ENCODE results near the gene NEGR1.

NEGR1 gene

DNA sequence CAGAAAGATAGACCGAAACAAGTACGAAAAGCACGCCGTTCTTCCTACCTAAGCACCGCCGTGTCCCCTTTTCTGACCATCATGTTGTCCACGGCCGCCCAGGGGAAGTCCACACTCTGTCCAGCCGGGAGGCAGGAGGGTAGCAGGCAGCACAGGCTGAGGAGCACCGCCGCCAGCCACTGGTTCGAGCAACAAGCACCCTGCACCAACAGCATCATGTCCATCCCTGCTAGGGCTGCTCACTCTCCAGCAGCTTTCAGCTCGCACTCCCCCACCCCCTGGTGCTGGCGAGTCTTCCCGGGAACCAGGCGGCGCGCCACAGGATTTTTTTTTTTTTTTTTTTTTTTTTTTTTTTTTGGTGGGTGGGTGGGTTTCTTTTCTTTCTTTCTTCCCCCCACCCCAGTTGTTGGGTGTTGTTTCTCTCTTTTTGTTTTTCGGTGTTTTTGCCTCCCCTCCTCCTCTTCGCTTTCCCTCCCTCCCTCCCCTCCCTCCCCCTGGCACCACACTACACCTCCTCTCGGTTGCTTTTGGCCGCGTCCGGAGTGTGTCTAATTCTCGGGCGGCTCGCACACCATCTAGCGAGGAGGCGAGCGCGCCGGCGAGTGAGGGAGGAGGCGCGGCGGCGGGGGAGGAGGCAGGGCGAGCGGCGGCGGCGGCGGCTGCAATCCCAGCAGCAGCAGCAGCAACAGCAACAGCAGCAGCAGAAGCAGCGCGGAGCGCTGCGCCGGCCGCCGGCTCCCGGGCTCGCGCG lies at the start of gene NEGR1:
Gene NEGR1 (minus strand): TSS at position 269 of the 751 bp plus-strand sequence.
- peak within 1 kb of the TSS; percentile 79 for H3K4me3 Mint-ChIP-seq
- no peaks in the 10 kb centered on the region for H3K36me3 Mint-ChIP-seq
- peaks cover 20% of the 10 kb centered on the region for H3K27me3 Mint-ChIP-seq
- H3K27ac Mint-ChIP-seq, result no peak within 1 kb of the TSS
- H3K9me3 Mint-ChIP-seq, result no peaks in the 10 kb centered on the region
- peaks cover 16% of the 10 kb centered on the region for H3K4me1 Mint-ChIP-seq

DNA sequence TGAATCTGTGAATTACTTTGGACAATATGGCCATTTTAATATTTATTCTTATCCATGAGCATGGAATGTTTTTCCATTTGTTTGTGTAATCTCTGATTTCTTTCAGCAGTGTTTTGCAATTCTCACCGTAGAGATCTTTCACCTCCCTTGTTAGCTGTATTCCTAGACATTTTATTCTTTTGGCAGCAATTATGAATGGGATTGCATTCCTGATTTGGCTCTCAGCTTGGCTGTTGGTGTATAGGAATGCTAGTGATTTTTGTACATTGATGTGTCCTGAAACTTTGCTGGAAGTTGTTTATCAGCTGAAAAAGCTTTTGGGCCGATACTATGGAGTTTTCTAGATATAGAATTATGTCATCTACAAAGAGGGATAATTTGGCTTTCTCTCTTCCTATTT lies 44.2 kb upstream of the NEGR1 start:
- H3K9me3 Mint-ChIP-seq, result no peaks in the 10 kb centered on the region
- H3K27me3 Mint-ChIP-seq, result no peaks in the 10 kb centered on the region
- no peaks in the 10 kb centered on the region for H3K4me1 Mint-ChIP-seq
- no peaks in the 10 kb centered on the region for H3K36me3 Mint-ChIP-seq
- no peak overlapping the region for H3K4me3 Mint-ChIP-seq
- H3K27ac Mint-ChIP-seq, result no peak overlapping the region

DNA sequence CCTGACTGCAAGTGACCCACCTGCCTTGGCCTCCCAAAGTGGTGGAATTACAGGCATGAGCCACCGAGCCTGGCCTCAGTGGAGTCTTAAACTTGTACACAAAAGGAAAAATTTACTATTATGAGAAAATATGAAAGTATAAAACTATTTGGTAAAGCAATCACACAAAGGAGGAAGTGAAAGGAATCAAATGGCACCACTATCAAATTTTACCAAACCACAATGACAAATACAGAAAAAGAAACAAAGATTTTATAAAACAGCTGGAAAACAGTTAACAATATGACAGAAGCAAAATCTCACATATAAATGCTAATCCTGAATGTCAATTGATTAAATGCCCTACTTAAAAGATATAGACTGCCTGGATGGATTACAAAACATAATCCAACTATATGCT lies 42.1 kb upstream of the NEGR1 start:
- no peaks in the 10 kb centered on the region for H3K27me3 Mint-ChIP-seq
- no peaks in the 10 kb centered on the region for H3K9me3 Mint-ChIP-seq
- H3K27ac Mint-ChIP-seq, result no peak overlapping the region
- H3K4me3 Mint-ChIP-seq, result no peak overlapping the region
- H3K4me1 Mint-ChIP-seq, result no peaks in the 10 kb centered on the region
- H3K36me3 Mint-ChIP-seq, result no peaks in the 10 kb centered on the region

- H3K27me3 Mint-ChIP-seq, result no peaks in the 10 kb centered on the region
- H3K4me3 Mint-ChIP-seq, result no peak overlapping the region
- no peak overlapping the region for H3K27ac Mint-ChIP-seq
- no peaks in the 10 kb centered on the region for H3K9me3 Mint-ChIP-seq
- no peaks in the 10 kb centered on the region for H3K36me3 Mint-ChIP-seq
- no peaks in the 10 kb centered on the region for H3K4me1 Mint-ChIP-seq
These were observed 40.6 kb upstream of the NEGR1 start for GRCh38 chr1:72322910-72323309.

- Mint-ChIP-seq H3K9me3 (no peaks in the 10 kb centered on the region), H3K4me1 (no peaks in the 10 kb centered on the region), H3K36me3 (no peaks in the 10 kb centered on the region), H3K27ac (no peak overlapping the region), H3K4me3 (no peak overlapping the region), H3K27me3 (no peaks in the 10 kb centered on the region)
These were observed 14.2 kb upstream of the NEGR1 start for GRCh38 chr1:72296501-72296900.

GRCh38 chr1:72288886-72289285 lies 6.5 kb upstream of the NEGR1 start:
- Mint-ChIP-seq H3K27ac (no peak overlapping the region), H3K9me3 (no peaks in the 10 kb centered on the region), H3K4me3 (no peak overlapping the region), H3K27me3 (peaks cover 4% of the 10 kb centered on the region), H3K36me3 (no peaks in the 10 kb centered on the region), H3K4me1 (no peaks in the 10 kb centered on the region)

- Mint-ChIP-seq H3K9me3 (no peaks in the 10 kb centered on the region), H3K4me1 (peaks cover 10% of the 10 kb centered on the region), H3K27ac (no peak overlapping the region), H3K4me3 (no peak overlapping the region), H3K27me3 (peaks cover 13% of the 10 kb centered on the region), H3K36me3 (no peaks in the 10 kb centered on the region)
These were observed 4.1 kb upstream of the NEGR1 start for GRCh38 chr1:72286401-72286800.

DNA sequence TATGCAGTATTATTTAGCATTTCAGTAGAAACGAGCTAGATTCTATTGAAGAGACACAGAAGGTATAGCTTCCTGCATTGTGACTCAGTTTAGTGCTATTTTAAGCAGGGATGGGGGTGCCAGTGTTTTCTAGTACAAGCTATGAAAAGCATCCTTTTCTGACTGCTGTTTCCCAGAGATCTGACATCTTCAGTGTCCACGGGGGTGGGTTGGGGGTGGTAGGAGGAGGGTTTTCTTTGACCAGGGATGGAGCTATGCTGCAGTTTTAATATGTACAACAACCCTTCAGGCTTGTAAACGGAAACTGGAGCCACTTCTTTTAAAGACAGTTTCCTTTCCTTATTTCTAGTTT lies 2.7 kb upstream of the NEGR1 start:
- H3K27ac Mint-ChIP-seq, result no peak overlapping the region
- H3K4me3 Mint-ChIP-seq, result no peak overlapping the region
- peaks cover 16% of the 10 kb centered on the region for H3K4me1 Mint-ChIP-seq
- H3K9me3 Mint-ChIP-seq, result no peaks in the 10 kb centered on the region
- H3K27me3 Mint-ChIP-seq, result peaks cover 20% of the 10 kb centered on the region
- H3K36me3 Mint-ChIP-seq, result no peaks in the 10 kb centered on the region

DNA sequence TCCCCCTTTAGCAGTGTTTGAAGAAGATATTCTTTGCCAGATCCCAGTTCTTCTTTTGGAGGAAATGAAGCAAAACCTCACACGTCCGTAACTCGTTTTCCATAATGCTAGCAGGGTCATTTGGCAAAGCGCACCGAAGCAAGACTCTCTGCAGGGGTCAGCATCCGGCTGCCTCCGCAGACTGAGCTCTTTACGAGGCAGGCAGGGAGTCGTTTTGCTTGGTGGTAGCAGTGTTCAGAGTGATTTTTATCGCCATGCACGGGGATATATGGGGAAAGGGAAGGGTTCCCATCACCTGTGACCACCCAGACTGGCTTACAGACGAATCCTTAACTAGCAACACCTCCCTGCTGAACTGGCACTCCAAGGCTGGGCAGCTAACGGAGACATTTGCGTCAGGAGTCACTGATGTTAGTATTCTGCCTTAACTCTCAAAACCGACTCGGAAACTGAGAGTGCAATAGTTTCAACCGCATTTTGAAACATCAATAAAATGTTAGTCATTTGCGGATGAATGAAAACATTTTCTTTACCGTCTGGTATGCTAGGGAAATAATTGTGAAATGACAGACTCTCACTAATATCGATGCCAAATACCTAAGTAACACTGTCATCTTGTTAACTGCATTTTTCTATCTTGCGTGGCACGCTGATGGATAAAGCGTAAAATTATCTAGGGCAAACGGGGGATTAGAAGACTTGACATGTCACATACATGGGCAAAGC lies 2.2 kb upstream of the NEGR1 start:
- H3K36me3 Mint-ChIP-seq, result no peaks in the 10 kb centered on the region
- no peaks in the 10 kb centered on the region for H3K9me3 Mint-ChIP-seq
- peaks cover 16% of the 10 kb centered on the region for H3K4me1 Mint-ChIP-seq
- H3K27ac Mint-ChIP-seq, result no peak overlapping the region
- H3K27me3 Mint-ChIP-seq, result peaks cover 20% of the 10 kb centered on the region
- H3K4me3 Mint-ChIP-seq, result no peak overlapping the region

DNA sequence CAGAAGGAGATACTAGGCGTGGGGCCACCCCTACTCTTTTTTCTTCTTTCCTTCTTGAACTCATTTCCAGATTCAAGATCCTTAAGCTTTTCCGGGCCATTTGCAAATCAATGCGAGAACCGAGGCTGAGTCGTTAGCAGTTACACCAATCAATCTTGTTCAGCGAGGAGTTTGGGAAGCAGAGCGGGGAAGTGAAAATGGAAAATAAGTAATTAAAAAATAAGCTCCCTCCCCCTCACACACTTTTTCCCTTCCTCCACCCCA lies 1.7 kb upstream of the NEGR1 start:
- Mint-ChIP-seq H3K4me3 (no peak overlapping the region), H3K36me3 (no peaks in the 10 kb centered on the region), H3K27ac (no peak overlapping the region), H3K9me3 (no peaks in the 10 kb centered on the region), H3K4me1 (peaks cover 16% of the 10 kb centered on the region), H3K27me3 (peaks cover 20% of the 10 kb centered on the region)

- peaks cover 18% of the 10 kb centered on the region for H3K27me3 Mint-ChIP-seq
- no peaks in the 10 kb centered on the region for H3K9me3 Mint-ChIP-seq
- H3K4me1 Mint-ChIP-seq, result peaks cover 16% of the 10 kb centered on the region
- H3K4me3 Mint-ChIP-seq, result no peak overlapping the region
- H3K27ac Mint-ChIP-seq, result no peak overlapping the region
- H3K36me3 Mint-ChIP-seq, result no peaks in the 10 kb centered on the region
These were observed 1.2 kb upstream of the NEGR1 start for GRCh38 chr1:72283307-72284083.

- Mint-ChIP-seq H3K4me3 (no peak overlapping the region), H3K27ac (no peak overlapping the region), H3K4me1 (peaks cover 16% of the 10 kb centered on the region), H3K9me3 (no peaks in the 10 kb centered on the region), H3K27me3 (peaks cover 20% of the 10 kb centered on the region), H3K36me3 (no peaks in the 10 kb centered on the region)
These were observed 625 bp upstream of the NEGR1 start for GRCh38 chr1:72283022-72283306.

DNA sequence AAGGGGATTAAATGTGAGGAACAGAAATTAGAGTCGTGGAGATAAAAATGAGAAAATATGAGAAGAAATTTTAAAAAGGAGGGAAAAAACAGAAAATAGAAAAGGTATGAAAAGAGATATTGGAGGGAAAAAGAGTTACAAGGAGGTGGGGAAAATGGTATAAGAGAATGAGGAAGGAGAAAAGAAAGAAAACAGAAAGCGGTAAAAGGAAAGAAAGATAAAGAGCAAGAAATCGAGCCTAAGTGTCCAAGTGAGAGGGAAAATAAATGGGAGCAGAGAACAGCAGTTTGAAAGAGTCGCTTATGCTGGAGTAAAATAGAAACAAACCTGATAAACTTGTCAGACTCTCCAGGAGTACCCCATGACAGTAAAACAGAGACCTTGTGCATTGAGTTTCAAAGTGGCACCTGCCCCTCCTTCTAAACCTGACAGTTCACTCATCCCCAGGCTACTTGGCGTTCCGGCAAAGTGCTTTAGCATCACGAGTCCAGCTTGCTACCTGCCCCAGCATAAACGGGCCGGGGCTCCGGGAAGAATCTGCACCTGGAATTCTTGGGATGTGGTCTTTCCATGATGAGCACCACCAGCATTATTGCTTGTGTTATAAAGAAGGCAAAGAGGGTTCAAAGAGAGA lies 585 bp downstream of the NEGR1 start:
- peaks cover 19% of the 10 kb centered on the region for H3K27me3 Mint-ChIP-seq
- H3K36me3 Mint-ChIP-seq, result no peaks in the 10 kb centered on the region
- peaks cover 16% of the 10 kb centered on the region for H3K4me1 Mint-ChIP-seq
- H3K9me3 Mint-ChIP-seq, result no peaks in the 10 kb centered on the region
- no peak overlapping the region for H3K27ac Mint-ChIP-seq
- H3K4me3 Mint-ChIP-seq, result peak overlapping the region; percentile 79

DNA sequence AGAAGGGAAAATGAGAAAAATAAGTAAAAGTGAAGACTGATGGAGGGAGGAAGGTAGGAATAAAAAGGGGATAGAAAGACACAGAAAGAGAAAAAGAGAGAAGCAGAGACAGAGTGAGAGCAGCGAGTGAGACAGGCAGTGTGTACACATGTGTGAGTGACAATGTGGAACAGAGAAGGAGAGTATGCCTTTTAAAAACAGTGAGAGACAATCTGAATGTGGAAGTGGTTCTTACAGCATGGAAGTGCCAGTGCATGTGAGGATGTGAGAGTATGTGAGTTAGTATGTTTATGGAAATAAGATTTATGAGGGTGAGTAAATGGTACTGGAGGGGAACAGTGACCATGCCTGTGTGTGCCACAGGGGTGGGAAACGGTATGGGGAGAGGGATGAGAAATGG lies 1.2 kb downstream of the NEGR1 start:
- H3K4me1 Mint-ChIP-seq, result peaks cover 16% of the 10 kb centered on the region
- peaks cover 19% of the 10 kb centered on the region for H3K27me3 Mint-ChIP-seq
- H3K4me3 Mint-ChIP-seq, result no peak overlapping the region
- H3K36me3 Mint-ChIP-seq, result no peaks in the 10 kb centered on the region
- no peaks in the 10 kb centered on the region for H3K9me3 Mint-ChIP-seq
- peak overlapping the region; percentile 26 for H3K27ac Mint-ChIP-seq

- H3K4me1 Mint-ChIP-seq, result peaks cover 16% of the 10 kb centered on the region
- no peak overlapping the region for H3K4me3 Mint-ChIP-seq
- H3K36me3 Mint-ChIP-seq, result no peaks in the 10 kb centered on the region
- no peaks in the 10 kb centered on the region for H3K9me3 Mint-ChIP-seq
- H3K27me3 Mint-ChIP-seq, result peaks cover 19% of the 10 kb centered on the region
- H3K27ac Mint-ChIP-seq, result peak overlapping the region; percentile 26
These were observed 1.6 kb downstream of the NEGR1 start for GRCh38 chr1:72280711-72281110.

- Mint-ChIP-seq H3K36me3 (no peaks in the 10 kb centered on the region), H3K9me3 (no peaks in the 10 kb centered on the region), H3K4me1 (peaks cover 16% of the 10 kb centered on the region), H3K27ac (no peak overlapping the region), H3K27me3 (peaks cover 19% of the 10 kb centered on the region), H3K4me3 (no peak overlapping the region)
These were observed 2.2 kb downstream of the NEGR1 start for GRCh38 chr1:72280131-72280530.
